ENCODE measurements around the gene ULK4. TPM values are rescaled to one million over a fixed set of nuclear protein-coding genes. Genes with fewer than 3 reads are reported as not detected.

Gene ULK4
- total RNA-seq, 1 experiment from 2014 or later, result 14.3 TPM

GRCh38 chr3:41320953-41321641 is 640.8 kb downstream of the ULK4 start:
- in situ Hi-C loops (cut with HindIII; ENCODE audit: low pct_unique_long_range_greater_than_20kb, low sequenced_read_pairs), result no loop called here
- H3K27ac ChIP-seq (ENCODE audit: low read length), result no peak overlapping the region
- ATAC-seq (no peak), DNase-seq (ENCODE audit: low read depth, low spot score) (no peak)
- intact Hi-C loops (cut with micrococcal nuclease; ENCODE audit: unreplicated experiment), result no loop called here
- no peaks in the 10 kb centered on the region for H3K36me3 ChIP-seq (ENCODE audit: control insufficient read depth, insufficient read depth, low read length)
- H3K27me3 ChIP-seq (ENCODE audit: control insufficient read depth, insufficient read depth, low read length), result no peaks in the 10 kb centered on the region
- H3K4me3 ChIP-seq (ENCODE audit: low read depth in 2 of 2, low read length in 2 of 2), result no peak overlapping the region
- no peaks in the 10 kb centered on the region for H3K9me3 ChIP-seq (ENCODE audit: control insufficient read depth, insufficient read depth, low read depth, low read length)
- no TSS peak for BruUV-seq (replicated peaks)
- TF ChIP-seq REST (IDR thresholded peaks at IDR 0.05; ENCODE audit: insufficient read depth in 1 of 2, low read depth in 2 of 2, low read length in 1 of 2) (no peak), TCF7L2 (IDR thresholded peaks at IDR 0.05; ENCODE audit: low read depth, low read length) (no peak)
- H3K4me1 ChIP-seq (ENCODE audit: control insufficient read depth, insufficient read depth, low read length), result no peaks in the 10 kb centered on the region
- CTCF ChIA-PET, result no interaction called here
- POLR2A ChIA-PET, result no interaction called here

- H3K36me3 ChIP-seq (ENCODE audit: control insufficient read depth, insufficient read depth, low read length), result no peaks in the 10 kb centered on the region
- no peak overlapping the region for H3K4me3 ChIP-seq (ENCODE audit: low read depth in 2 of 2, low read length in 2 of 2)
- in situ Hi-C loops (cut with HindIII; ENCODE audit: low pct_unique_long_range_greater_than_20kb, low sequenced_read_pairs), result no loop called here
- H3K9me3 ChIP-seq (ENCODE audit: control insufficient read depth, insufficient read depth, low read depth, low read length), result no peaks in the 10 kb centered on the region
- no peak for TF ChIP-seq REST (IDR thresholded peaks at IDR 0.05; ENCODE audit: insufficient read depth in 1 of 2, low read depth in 2 of 2, low read length in 1 of 2)
- H3K27ac ChIP-seq (ENCODE audit: low read length), result no peak overlapping the region
- POLR2A ChIA-PET, result no interaction called here
- no peaks in the 10 kb centered on the region for H3K4me1 ChIP-seq (ENCODE audit: control insufficient read depth, insufficient read depth, low read length)
- CTCF ChIA-PET, result no interaction called here
- H3K27me3 ChIP-seq (ENCODE audit: control insufficient read depth, insufficient read depth, low read length), result no peaks in the 10 kb centered on the region
- DNase-seq (ENCODE audit: low read depth, low spot score), result no peak
- no peak for ATAC-seq
- BruUV-seq (replicated peaks), result no TSS peak
- intact Hi-C loops (cut with micrococcal nuclease; ENCODE audit: unreplicated experiment), result no loop called here
These were observed 643.4 kb downstream of the ULK4 start for GRCh38 chr3:41318520-41318919.

GRCh38 chr3:41317718-41318117 is 644.2 kb downstream of the ULK4 start:
- intact Hi-C loops (cut with micrococcal nuclease; ENCODE audit: unreplicated experiment) (no loop called here), in situ Hi-C loops (cut with HindIII; ENCODE audit: low pct_unique_long_range_greater_than_20kb, low sequenced_read_pairs) (no loop called here)
- ChIA-PET POLR2A (no interaction called here), CTCF (no interaction called here)
- H3K27ac ChIP-seq (ENCODE audit: low read length), result no peak overlapping the region
- no peak for ATAC-seq
- H3K9me3 ChIP-seq (ENCODE audit: control insufficient read depth, insufficient read depth, low read depth, low read length), result no peaks in the 10 kb centered on the region
- H3K4me3 ChIP-seq (ENCODE audit: low read depth in 2 of 2, low read length in 2 of 2), result no peak overlapping the region
- no TSS peak for BruUV-seq (replicated peaks)
- DNase-seq (ENCODE audit: low read depth, low spot score), result no peak
- no peaks in the 10 kb centered on the region for H3K27me3 ChIP-seq (ENCODE audit: control insufficient read depth, insufficient read depth, low read length)
- H3K4me1 ChIP-seq (ENCODE audit: control insufficient read depth, insufficient read depth, low read length), result no peaks in the 10 kb centered on the region
- TF ChIP-seq SIN3A (IDR thresholded peaks at IDR 0.05; ENCODE audit: borderline replicate concordance, insufficient read depth, low read depth, low read length) (no peak), TCF7L2 (IDR thresholded peaks at IDR 0.05; ENCODE audit: low read depth, low read length) (no peak), CTCF (IDR thresholded peaks at IDR 0.05) (no peak), REST (IDR thresholded peaks at IDR 0.05; ENCODE audit: insufficient read depth in 1 of 2, low read depth in 2 of 2, low read length in 1 of 2) (no peak), POLR2AphosphoS5 (IDR thresholded peaks at IDR 0.05; ENCODE audit: low read depth, low read length) (no peak)
- H3K36me3 ChIP-seq (ENCODE audit: control insufficient read depth, insufficient read depth, low read length), result no peaks in the 10 kb centered on the region
